K562 (cell line): Measurements from ENCODE around the gene PBXIP1.

Source experiments
- BRF1 ChIP-seq: IDR thresholded peaks from 3 replicates; pipeline ENCODE4 v1.6.1; 2011; ENCODE audit warnings: borderline replicate concordance, mild to moderate bottlenecking; ENCODE audit not compliant: insufficient read length; ENCODE audit errors: extremely low read depth
- CHD2 ChIP-seq: IDR thresholded peaks from 2 replicates; pipeline ENCODE4 v1.6.1; 2011; ENCODE audit warnings: low read depth, low read length
- DPF2 ChIP-seq: fragments of 450-650 bp; IDR thresholded peaks from 2 replicates; pipeline ENCODE4 v1.6.1; 2016
- GATA2 ChIP-seq: sonication (generic); formaldehyde crosslinking; IDR thresholded peaks from 2 replicates; pipeline ENCODE4 v1.4.0; 2020; ENCODE audit warnings: mild to moderate bottlenecking, missing genetic modification reagents
- SMARCE1 ChIP-seq: fragments of 450-650 bp; IDR thresholded peaks from 2 replicates; pipeline ENCODE4 v1.7.1; 2016; ENCODE audit warnings: mild to moderate bottlenecking
- SOX6 ChIP-seq: fragments of 450-650 bp; IDR thresholded peaks from 2 replicates; pipeline ENCODE4 v1.6.1; 2014; ENCODE audit warnings: mild to moderate bottlenecking
- TARDBP ChIP-seq: fragments of 450-650 bp; IDR thresholded peaks from 2 replicates; pipeline ENCODE4 v1.6.1; 2016
- TGIF2 ChIP-seq: sonication (generic); formaldehyde crosslinking; IDR thresholded peaks from 2 replicates; pipeline ENCODE4 v1.8.1; 2022; ENCODE audit warnings: mild to moderate bottlenecking, missing genetic modification reagents, moderate library complexity
- ZNF121 ChIP-seq: sonication (generic); formaldehyde crosslinking; conservative IDR thresholded peaks from 2 replicates; pipeline ENCODE4 v1.8.0; 2022; ENCODE audit warnings: missing genetic modification reagents
- ZNF239 ChIP-seq: fragments of 250-450 bp; sonication (Bioruptor Pico); IDR thresholded peaks from 2 replicates; pipeline ENCODE4 v1.4.0; 2020; ENCODE audit warnings: mild to moderate bottlenecking
- TF ChIP-seq, protein P1 (sequence below): sonication (generic); formaldehyde crosslinking; IDR thresholded peaks from 2 replicates; pipeline ENCODE4 v1.8.1; 2022; ENCODE audit warnings: missing genetic modification reagents
- TF ChIP-seq, protein P2 (sequence below): sonication (generic); formaldehyde crosslinking; IDR thresholded peaks from 2 replicates; pipeline ENCODE4 v1.8.0; 2022; ENCODE audit warnings: mild to moderate bottlenecking, missing genetic modification reagents
- TF ChIP-seq, protein P3 (sequence below): IDR thresholded peaks from 2 replicates; pipeline ENCODE4 v1.6.1; 2011; ENCODE audit not compliant: insufficient read length; ENCODE audit errors: extremely low read depth
- TF ChIP-seq, protein P4 (sequence below), 3 experiments: IDR thresholded peaks in 2 of 3; conservative IDR thresholded peaks in 1 of 3; 2 replicates each; pipeline ENCODE4 v1.5.1; 2011 to 2012; ENCODE audit warnings: low read length in 3 of 3, mild to moderate bottlenecking in 3 of 3, control low read depth in 2 of 3, improper control_type of control experiment in 1 of 3, inconsistent platforms in 1 of 3, low read depth in 1 of 3, mixed read lengths in 1 of 3, moderate library complexity in 1 of 3; ENCODE audit not compliant: insufficient read depth in 2 of 3

DNA sequence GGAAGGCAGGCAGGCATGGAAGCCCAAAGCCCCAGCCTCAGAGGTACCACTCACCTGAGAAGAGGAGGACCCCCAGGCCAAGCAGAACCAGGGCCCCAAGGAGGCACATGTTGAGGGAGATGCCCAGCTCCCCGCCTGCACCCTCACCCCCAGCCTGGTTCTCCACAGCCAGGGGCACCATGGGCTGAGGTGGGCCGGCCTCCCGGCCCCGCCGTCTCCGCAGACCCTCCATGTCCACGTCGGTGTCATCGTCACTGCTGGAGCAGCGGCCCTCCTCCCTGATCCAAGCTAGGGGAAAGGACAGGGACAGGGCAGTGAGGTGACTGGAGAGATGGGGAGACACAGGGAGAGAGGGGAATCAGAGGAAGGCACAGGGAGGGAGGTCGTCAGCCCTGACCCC, 7.8 kb downstream of the PBXIP1 start:
- TF ChIP-seq BRF1 (no peak), SMARCE1 (no peak), CHD2 (no peak), TARDBP (no peak), TGIF2 (CRISPR knock-in tag) (no peak), DPF2 (no peak), ZNF121 (CRISPR knock-in tag) (no peak), GATA2 (CRISPR knock-in tag) (no peak), ZNF239 (CRISPR knock-in tag) (no peak), SOX6 (no peak)
- TF ChIP-seq, protein P1, sequence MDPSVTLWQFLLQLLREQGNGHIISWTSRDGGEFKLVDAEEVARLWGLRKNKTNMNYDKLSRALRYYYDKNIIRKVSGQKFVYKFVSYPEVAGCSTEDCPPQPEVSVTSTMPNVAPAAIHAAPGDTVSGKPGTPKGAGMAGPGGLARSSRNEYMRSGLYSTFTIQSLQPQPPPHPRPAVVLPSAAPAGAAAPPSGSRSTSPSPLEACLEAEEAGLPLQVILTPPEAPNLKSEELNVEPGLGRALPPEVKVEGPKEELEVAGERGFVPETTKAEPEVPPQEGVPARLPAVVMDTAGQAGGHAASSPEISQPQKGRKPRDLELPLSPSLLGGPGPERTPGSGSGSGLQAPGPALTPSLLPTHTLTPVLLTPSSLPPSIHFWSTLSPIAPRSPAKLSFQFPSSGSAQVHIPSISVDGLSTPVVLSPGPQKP (CRISPR knock-in tag), result no peak
- TF ChIP-seq, protein P2, sequence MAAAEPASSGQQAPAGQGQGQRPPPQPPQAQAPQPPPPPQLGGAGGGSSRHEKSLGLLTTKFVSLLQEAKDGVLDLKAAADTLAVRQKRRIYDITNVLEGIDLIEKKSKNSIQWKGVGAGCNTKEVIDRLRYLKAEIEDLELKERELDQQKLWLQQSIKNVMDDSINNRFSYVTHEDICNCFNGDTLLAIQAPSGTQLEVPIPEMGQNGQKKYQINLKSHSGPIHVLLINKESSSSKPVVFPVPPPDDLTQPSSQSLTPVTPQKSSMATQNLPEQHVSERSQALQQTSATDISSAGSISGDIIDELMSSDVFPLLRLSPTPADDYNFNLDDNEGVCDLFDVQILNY (CRISPR knock-in tag), result no peak
- TF ChIP-seq, protein P3, sequence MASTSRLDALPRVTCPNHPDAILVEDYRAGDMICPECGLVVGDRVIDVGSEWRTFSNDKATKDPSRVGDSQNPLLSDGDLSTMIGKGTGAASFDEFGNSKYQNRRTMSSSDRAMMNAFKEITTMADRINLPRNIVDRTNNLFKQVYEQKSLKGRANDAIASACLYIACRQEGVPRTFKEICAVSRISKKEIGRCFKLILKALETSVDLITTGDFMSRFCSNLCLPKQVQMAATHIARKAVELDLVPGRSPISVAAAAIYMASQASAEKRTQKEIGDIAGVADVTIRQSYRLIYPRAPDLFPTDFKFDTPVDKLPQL, result no peak
- TF ChIP-seq, protein P4, sequence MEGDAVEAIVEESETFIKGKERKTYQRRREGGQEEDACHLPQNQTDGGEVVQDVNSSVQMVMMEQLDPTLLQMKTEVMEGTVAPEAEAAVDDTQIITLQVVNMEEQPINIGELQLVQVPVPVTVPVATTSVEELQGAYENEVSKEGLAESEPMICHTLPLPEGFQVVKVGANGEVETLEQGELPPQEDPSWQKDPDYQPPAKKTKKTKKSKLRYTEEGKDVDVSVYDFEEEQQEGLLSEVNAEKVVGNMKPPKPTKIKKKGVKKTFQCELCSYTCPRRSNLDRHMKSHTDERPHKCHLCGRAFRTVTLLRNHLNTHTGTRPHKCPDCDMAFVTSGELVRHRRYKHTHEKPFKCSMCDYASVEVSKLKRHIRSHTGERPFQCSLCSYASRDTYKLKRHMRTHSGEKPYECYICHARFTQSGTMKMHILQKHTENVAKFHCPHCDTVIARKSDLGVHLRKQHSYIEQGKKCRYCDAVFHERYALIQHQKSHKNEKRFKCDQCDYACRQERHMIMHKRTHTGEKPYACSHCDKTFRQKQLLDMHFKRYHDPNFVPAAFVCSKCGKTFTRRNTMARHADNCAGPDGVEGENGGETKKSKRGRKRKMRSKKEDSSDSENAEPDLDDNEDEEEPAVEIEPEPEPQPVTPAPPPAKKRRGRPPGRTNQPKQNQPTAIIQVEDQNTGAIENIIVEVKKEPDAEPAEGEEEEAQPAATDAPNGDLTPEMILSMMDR (IDR thresholded peaks at IDR 0.05 in 2 of 3, conservative IDR thresholded peaks at IDR 0.05 in 1 of 3; ENCODE audit: insufficient read depth in 2 of 3, low read depth in 1 of 3, low read length in 3 of 3), result no peak
